Measurements from ENCODE around the gene ZBTB12. TPM values are rescaled to one million over a fixed set of nuclear protein-coding genes. Genes with fewer than 3 reads are reported as not detected.

The ZBTB12 gene
- total RNA-seq, 1 donor from 2014 or later = 3.5 TPM

DNA sequence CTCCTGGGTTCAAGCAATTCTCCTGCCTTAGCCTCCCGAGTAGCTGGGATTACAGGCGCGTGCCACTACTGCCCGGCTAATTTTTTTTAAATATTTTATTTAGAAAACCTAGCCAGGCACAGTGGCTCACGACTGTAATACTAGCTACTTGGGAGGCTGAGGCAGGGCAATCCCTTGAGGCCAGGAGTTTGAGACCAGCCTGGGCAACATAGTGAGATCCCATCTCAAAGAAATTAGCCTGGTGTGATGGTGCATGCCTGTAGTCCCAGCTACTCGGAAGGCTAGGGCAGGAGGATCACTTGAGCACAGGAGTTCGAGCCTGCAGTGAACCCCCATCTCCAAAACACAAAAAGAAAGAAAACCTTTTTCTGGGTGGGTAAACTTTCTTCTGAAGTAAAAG is 25.5 kb downstream of the ZBTB12 start:
- H3K27me3 ChIP-seq (ENCODE audit: low read depth) = no peaks in the 10 kb centered on the region

DNA sequence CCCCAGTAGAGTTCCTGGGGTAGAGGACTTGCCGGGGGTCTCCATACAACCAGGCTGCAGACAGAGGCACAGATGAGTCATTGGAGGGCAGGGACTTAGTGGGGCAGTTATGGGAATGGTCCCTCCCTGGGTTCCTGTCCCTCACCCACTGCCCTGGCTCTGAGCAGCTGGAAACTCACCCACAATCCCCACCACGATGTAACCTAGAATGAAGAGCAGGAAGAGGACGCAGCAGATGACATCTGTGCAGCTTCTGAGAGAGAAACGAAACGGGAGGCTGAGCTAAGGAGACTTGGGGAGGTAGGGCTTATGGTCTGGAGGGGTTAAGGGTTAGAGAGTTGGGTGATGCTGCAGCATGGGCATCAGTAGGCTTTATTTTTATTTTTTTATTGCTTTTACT is 26.0 kb downstream of the ZBTB12 start:
- no peaks in the 10 kb centered on the region for H3K27me3 ChIP-seq (ENCODE audit: low read depth)
- no peak overlapping the region for H3K27ac ChIP-seq (replicated peaks)
- TF ChIP-seq, protein P1, sequence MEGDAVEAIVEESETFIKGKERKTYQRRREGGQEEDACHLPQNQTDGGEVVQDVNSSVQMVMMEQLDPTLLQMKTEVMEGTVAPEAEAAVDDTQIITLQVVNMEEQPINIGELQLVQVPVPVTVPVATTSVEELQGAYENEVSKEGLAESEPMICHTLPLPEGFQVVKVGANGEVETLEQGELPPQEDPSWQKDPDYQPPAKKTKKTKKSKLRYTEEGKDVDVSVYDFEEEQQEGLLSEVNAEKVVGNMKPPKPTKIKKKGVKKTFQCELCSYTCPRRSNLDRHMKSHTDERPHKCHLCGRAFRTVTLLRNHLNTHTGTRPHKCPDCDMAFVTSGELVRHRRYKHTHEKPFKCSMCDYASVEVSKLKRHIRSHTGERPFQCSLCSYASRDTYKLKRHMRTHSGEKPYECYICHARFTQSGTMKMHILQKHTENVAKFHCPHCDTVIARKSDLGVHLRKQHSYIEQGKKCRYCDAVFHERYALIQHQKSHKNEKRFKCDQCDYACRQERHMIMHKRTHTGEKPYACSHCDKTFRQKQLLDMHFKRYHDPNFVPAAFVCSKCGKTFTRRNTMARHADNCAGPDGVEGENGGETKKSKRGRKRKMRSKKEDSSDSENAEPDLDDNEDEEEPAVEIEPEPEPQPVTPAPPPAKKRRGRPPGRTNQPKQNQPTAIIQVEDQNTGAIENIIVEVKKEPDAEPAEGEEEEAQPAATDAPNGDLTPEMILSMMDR (IDR thresholded peaks at IDR 0.05; ENCODE audit: borderline replicate concordance) = no peak
- intact Hi-C loops (cut with micrococcal nuclease) = no loop called here
- H3K9me3 ChIP-seq (replicated peaks) = no peaks in the 10 kb centered on the region
- H3K4me3 ChIP-seq = no peak overlapping the region
- H3K36me3 ChIP-seq = peaks cover 15% of the 10 kb centered on the region
- no peak for DNase-seq
- no peaks in the 10 kb centered on the region for H3K4me1 ChIP-seq

More for the DNA sequence above, 25.5 kb downstream of the ZBTB12 start:
- H3K36me3 ChIP-seq = peaks cover 18% of the 10 kb centered on the region
- no peak for DNase-seq
- H3K4me1 ChIP-seq = no peaks in the 10 kb centered on the region
- intact Hi-C loops (cut with micrococcal nuclease) = no loop called here
- TF ChIP-seq, protein P1 (IDR thresholded peaks at IDR 0.05; ENCODE audit: borderline replicate concordance) = no peak
- no peak overlapping the region for H3K27ac ChIP-seq (replicated peaks)
- no peaks in the 10 kb centered on the region for H3K9me3 ChIP-seq (replicated peaks)
- no peak overlapping the region for H3K4me3 ChIP-seq

GRCh38 chr6:31874836-31875572 is 26.9 kb downstream of the ZBTB12 start:
- Histone ChIP-seq H3K27me3 (ENCODE audit: low read depth) (no peaks in the 10 kb centered on the region), H3K9me3 (replicated peaks) (no peaks in the 10 kb centered on the region), H3K36me3 (peaks cover 6% of the 10 kb centered on the region), H3K4me1 (no peaks in the 10 kb centered on the region), H3K27ac (replicated peaks) (no peak overlapping the region), H3K4me3 (no peak overlapping the region)
- no peak for DNase-seq
- TF ChIP-seq, protein P1 (IDR thresholded peaks at IDR 0.05; ENCODE audit: borderline replicate concordance) = no peak
- intact Hi-C loops (cut with micrococcal nuclease) = no loop called here

DNA sequence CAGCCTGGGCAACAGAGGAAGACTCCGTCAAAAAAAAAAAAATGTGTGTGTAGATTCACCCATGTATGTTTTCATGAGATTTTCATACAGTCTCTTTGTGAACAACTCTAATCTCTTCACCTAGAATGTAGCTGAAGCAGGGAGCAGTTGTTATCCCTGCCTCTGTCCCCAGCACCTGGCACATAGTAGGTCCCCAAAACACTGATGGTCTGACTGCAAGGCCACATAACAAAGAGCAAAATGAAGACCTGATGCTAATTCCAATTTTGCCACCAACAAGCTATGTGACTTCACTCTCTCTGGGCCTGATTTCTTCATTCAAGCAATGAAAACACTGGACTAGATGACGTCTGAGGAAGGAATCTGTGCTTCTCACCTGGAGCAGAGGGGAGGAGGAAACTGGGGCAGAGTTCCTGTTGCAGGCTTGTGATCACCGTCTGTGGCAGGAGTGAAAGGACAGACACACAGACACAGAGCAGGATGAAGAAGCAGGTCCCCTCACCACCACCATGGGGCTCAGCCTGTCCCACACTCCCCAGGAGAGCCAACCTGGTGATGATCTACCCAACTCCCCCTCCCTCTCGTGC is 27.7 kb downstream of the ZBTB12 start:
- TF ChIP-seq, protein P1 (IDR thresholded peaks at IDR 0.05; ENCODE audit: borderline replicate concordance) = no peak
- DNase-seq = no peak

GRCh38 chr6:31871046-31871659 is 30.7 kb downstream of the ZBTB12 start:
- Histone ChIP-seq H3K9me3 (replicated peaks) (no peaks in the 10 kb centered on the region), H3K27ac (replicated peaks) (no peak overlapping the region), H3K4me1 (no peaks in the 10 kb centered on the region), H3K4me3 (no peak overlapping the region), H3K27me3 (ENCODE audit: low read depth) (peaks cover 6% of the 10 kb centered on the region), H3K36me3 (no peaks in the 10 kb centered on the region)
- intact Hi-C loops (cut with micrococcal nuclease) = no loop called here
- TF ChIP-seq, protein P1 (IDR thresholded peaks at IDR 0.05; ENCODE audit: borderline replicate concordance) = no peak
- DNase-seq = no peak

More for the DNA sequence above, 27.7 kb downstream of the ZBTB12 start:
- no peaks in the 10 kb centered on the region for H3K9me3 ChIP-seq (replicated peaks)
- H3K27me3 ChIP-seq (ENCODE audit: low read depth) = peaks cover 3% of the 10 kb centered on the region
- H3K4me3 ChIP-seq = no peak overlapping the region
- no peaks in the 10 kb centered on the region for H3K36me3 ChIP-seq
- no peak overlapping the region for H3K27ac ChIP-seq (replicated peaks)
- intact Hi-C loops (cut with micrococcal nuclease) = no loop called here
- H3K4me1 ChIP-seq = no peaks in the 10 kb centered on the region
